Keratinocyte (primary cell): Measurements from ENCODE around the gene TCP10L.

Experiments used
- EZH2 ChIP-seq: IDR thresholded peaks from one replicate; pipeline ENCODE4 v1.6.1; 2012; ENCODE audit warnings: inconsistent platforms, mild to moderate bottlenecking, low read length, moderate library complexity
- TF ChIP-seq, protein P1 (sequence below), 3 experiments: IDR thresholded peaks in 1 of 3; conservative IDR thresholded peaks in 1 of 3; optimal IDR thresholded peaks in 1 of 3; 2 replicates in 2 of 3; 3 replicates in 1 of 3; pipeline versions ENCODE3 to v1.5.1; 2011; ENCODE audit warnings: low read length in 3 of 3, mild to moderate bottlenecking in 3 of 3, moderate library complexity in 2 of 3, control low read depth in 1 of 3, inconsistent platforms in 1 of 3; ENCODE audit not compliant: insufficient read depth in 2 of 3; ENCODE audit errors: extremely low read depth in 1 of 3

DNA sequence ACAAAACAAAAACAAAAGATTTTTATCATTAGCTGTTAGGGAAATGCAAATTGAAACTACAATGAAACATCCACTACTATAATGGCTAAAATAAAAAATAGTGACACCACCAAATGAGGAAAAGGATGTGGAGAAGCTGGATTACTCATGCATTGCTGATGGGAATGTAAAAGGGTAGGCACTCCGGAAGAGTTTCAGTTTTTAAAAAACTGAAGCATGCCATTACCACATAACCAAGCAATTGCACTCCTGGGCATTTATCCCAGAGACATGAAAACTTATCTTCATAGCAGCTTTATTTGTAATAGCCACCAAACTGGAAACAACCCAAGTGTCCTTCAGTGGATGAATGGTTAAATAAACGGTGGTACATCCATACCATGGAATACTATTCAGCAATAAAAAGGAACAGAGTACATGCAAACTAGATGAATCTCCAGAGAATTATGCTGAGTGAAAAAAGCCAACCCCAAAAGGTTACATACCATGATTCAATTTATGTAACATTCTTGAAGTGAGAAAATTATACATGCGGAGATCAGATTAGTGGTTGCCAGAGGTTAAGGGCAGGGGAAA lies 41.4 kb upstream of the TCP10L start:
- TF ChIP-seq, protein P1, sequence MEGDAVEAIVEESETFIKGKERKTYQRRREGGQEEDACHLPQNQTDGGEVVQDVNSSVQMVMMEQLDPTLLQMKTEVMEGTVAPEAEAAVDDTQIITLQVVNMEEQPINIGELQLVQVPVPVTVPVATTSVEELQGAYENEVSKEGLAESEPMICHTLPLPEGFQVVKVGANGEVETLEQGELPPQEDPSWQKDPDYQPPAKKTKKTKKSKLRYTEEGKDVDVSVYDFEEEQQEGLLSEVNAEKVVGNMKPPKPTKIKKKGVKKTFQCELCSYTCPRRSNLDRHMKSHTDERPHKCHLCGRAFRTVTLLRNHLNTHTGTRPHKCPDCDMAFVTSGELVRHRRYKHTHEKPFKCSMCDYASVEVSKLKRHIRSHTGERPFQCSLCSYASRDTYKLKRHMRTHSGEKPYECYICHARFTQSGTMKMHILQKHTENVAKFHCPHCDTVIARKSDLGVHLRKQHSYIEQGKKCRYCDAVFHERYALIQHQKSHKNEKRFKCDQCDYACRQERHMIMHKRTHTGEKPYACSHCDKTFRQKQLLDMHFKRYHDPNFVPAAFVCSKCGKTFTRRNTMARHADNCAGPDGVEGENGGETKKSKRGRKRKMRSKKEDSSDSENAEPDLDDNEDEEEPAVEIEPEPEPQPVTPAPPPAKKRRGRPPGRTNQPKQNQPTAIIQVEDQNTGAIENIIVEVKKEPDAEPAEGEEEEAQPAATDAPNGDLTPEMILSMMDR (optimal IDR thresholded peaks at IDR 0.05 in 1 of 3, IDR thresholded peaks at IDR 0.05 in 1 of 3, conservative IDR thresholded peaks at IDR 0.05 in 1 of 3; ENCODE audit: extremely low read depth in 1 of 3, insufficient read depth in 2 of 3, low read length in 3 of 3): no peak
- TF ChIP-seq EZH2: no peak
